Esophagus muscularis mucosa (tissue), 4 donors: Measurements from ENCODE around the gene TTYH1.

Experiments
- EP300 ChIP-seq: sonication (generic); formaldehyde crosslinking; IDR thresholded peaks from one replicate; pipeline ENCODE4 v1.6.1; 2017; ENCODE audit warnings: antibody characterized with exemption
- POLR2AphosphoS5 ChIP-seq, 2 donors: sonication (generic); formaldehyde crosslinking; IDR thresholded peaks; one replicate each; pipeline ENCODE4 v1.6.1; 2017; ENCODE audit warnings: antibody characterized with exemption in 2 of 2
- TF ChIP-seq, protein P1 (sequence below), 3 experiments: fragments of 200-600 bp in 2 of 3; fragments of 450-650 bp in 1 of 3; sonication (generic) in 2 of 3; IDR thresholded peaks; one replicate each; pipeline ENCODE4 v1.5.1; 2017 to 2019; ENCODE audit warnings: antibody characterized with exemption in 3 of 3, mild to moderate bottlenecking in 2 of 3, moderate library complexity in 1 of 3

DNA sequence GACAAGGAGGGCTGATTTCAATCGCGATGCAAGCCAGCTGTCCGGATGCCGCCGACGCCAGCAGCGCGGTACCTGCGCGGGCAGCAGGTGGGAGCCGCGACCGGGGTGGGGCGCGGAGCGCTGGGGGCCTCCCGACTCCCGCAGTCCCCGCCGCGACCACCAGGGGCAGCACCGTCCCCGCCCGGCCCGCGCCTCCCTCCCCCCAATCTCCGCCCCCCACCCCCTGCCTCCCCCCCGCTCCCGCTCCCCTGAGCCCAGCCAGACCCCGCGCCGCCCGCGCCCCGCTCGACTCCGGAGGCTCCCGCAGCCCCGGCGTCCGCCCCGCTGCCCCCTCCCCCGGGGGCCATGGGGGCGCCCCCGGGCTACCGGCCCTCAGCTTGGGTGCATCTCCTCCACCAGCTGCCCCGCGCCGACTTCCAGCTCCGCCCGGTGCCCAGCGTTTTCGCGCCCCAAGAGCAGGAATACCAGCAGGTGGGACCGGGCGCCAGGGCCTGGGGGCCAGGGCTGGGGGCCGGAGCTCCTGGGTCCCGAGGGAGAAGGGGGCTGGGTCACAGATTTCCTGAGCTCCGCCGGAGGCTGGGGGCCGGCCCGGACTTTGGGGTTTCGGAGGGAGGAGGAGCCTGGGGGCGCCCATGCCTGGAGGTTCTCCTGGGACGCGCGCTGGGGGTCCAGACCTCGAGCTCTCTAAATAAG is at the start of gene TTYH1:
- TF ChIP-seq, protein P1, sequence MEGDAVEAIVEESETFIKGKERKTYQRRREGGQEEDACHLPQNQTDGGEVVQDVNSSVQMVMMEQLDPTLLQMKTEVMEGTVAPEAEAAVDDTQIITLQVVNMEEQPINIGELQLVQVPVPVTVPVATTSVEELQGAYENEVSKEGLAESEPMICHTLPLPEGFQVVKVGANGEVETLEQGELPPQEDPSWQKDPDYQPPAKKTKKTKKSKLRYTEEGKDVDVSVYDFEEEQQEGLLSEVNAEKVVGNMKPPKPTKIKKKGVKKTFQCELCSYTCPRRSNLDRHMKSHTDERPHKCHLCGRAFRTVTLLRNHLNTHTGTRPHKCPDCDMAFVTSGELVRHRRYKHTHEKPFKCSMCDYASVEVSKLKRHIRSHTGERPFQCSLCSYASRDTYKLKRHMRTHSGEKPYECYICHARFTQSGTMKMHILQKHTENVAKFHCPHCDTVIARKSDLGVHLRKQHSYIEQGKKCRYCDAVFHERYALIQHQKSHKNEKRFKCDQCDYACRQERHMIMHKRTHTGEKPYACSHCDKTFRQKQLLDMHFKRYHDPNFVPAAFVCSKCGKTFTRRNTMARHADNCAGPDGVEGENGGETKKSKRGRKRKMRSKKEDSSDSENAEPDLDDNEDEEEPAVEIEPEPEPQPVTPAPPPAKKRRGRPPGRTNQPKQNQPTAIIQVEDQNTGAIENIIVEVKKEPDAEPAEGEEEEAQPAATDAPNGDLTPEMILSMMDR (IDR thresholded peaks at IDR 0.05), result peak in 2 of 3 experiments; percentile 18 to 45
- TF ChIP-seq POLR2AphosphoS5 (IDR thresholded peaks at IDR 0.05) (no peak), EP300 (no peak)
